ENCODE measurements around the gene CXCR4.
A peak's percentile ranks its signal among the peaks of the same experiment; 100 is the strongest.

CXCR4 gene

DNA sequence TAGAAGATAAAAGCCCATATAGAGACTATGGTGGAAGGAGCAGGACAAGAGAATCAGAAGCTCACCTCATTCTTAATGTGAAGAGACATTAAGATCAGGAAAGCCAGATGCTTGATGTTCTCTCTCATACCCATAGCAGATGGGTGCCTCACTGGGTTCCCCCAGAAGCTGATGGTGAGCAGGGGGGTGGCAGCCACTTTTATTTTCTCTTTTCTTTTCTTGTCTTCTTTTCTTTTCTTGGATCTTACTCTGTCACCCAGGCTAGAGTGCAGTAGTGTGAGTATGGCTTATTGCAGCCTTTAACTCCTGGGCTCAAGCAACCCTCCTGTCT is 14.8 kb upstream of the CXCR4 start:
- DNase-seq (ENCODE audit: extremely low spot score, insufficient read length, low read depth) = no peak
- FAIRE-seq = no peak

DNA sequence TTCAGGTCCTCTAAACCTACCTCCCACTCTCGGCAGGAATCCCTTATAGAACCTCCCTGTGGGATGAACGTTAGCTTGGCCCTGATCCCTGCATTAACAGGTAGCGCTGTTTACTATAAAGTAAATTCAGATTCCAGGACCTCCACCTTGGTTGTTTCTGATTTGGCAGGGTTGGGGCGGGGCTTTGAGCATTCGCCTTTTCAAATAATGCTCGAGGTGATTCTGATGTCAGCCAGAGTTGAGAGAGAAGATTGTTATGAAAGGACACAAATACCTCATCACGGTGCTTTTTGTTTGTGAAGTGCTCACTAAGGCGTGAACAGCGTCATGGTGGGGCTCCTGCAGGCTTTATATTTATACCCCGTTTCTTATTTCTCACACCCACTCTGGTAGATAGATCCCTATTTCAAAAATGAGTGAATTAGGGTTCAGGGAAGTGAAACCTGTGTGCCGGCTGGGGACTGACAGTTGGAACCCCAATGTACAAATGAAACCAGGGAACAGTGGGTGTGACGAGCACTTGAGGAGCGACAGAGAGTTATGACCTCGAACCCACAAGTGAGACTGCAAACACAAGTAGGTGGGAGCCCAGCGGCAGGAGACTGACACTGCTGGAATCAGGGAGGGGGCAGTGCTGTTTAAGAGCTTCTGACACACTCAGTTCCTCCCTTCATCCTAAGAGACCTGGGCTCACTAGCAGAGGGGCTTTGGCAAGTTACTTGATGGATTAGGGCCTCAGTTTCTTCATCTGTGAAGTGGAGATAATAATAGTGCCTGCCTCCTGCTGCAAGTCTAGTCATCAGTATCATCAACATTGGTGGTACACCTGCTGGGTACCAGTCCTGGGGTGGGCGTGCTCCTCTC is 14.2 kb upstream of the CXCR4 start:
- DNase-seq (ENCODE audit: extremely low spot score, insufficient read length, low read depth) (peak; percentile 71), FAIRE-seq (peak; percentile 99)

DNA sequence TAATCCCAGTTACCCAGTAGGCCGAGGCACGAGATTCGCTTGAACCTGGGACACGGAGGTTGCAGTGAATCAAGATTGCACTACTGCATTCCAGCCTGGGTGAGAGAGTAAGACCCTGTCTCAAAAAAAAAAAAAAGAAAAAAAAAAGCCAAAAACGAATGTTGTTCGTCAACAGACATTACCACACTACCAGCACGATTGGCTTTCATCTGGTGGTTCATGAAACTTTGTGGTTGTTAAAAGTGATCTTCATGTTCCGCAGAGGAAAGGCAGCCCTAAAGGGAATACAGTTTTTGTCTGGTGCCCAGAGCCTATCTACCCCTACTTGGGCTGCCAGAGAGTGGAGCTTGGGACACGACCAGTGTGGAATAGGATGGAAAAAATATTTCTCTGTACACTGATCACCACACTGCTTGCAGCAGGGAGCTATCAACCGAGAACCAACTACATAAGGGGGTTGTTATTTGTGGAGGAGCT is 13.6 kb upstream of the CXCR4 start:
- no peak for DNase-seq (ENCODE audit: extremely low spot score, insufficient read length, low read depth)
- no peak for FAIRE-seq

DNA sequence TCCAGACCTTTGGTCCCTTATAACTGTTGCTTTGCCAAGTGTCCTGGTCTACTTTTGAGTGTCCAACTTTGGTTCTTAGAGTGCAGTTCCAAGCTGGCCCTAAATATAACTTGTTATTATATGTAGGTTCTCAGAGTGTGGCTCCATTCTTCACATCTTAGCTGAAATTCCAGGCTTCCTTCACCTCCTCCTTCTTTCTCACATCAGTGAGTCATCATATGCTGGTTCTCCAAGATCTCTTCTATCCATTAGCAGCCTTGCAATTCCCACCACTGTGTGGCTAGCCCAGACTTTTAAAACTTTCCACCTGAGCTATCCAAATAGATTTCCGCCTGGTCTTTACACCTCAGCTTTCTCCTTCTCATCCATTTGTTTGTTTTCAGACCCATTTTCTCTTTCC is 12.6 kb upstream of the CXCR4 start:
- DNase-seq (ENCODE audit: extremely low spot score, insufficient read length, low read depth) (no peak), FAIRE-seq (no peak)

DNA sequence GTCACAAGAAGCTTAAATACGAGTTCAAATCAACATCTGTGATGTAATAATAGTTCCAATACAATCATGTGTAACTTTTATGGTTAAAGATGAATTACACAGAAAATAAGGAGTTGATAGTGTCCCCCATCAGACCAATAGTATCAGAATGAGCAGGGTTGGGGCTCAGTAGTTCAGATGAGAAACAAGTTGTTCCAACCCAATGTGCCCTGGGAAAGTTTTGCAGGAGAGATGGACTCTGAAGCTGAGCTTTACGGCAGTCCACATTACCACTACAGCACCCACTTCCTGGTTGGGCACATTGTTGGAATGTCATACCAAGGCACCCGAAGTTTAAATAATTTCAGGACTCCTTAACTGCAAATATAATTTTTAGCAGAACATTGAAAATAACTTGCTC is 12.1 kb upstream of the CXCR4 start:
- DNase-seq (ENCODE audit: extremely low spot score, insufficient read length, low read depth) (no peak), FAIRE-seq (no peak)

DNA sequence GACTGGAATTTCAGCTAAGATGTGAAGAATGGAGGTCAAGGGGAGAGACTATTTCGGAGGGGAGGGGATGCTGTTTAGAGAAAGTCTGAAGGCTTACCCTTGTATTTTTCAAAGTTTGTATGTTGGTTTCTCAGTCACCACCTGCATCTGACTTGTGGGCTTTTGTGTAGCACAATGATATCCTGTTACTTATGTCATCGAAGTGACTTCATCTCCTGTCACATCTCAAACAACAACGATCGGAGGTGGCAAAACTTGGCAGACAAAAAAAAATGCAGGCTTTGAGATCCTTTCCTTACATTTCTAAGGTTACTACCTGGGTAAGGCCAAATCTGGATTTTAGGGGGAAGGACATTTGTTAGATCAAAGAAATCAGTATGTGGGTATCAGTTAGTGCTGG is 11.7 kb upstream of the CXCR4 start:
- FAIRE-seq = peak; percentile 5

DNA sequence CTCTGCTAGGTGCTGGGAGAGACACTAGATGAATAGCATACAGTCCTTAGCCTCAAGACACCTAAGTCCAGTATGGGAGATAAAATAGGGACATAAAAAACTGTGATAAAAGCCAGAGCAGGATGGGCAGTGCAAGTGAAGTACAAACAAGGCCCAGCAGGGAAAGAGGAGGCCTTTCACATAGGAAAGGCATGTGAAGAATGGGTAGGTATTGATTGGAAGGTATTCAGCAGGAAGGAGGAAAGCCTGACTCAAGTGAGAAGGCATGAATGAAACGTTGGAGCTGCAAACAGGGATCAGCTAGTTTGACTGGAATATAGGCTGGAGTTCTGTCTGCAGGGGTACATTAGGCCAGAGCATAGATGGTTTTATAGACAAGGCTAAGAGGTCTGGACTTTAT is 11.0 kb upstream of the CXCR4 start:
- FAIRE-seq = no peak

More for the DNA sequence above, 11.7 kb upstream of the CXCR4 start:
- DNase-seq (ENCODE audit: extremely low spot score, insufficient read length, low read depth) = no peak

DNA sequence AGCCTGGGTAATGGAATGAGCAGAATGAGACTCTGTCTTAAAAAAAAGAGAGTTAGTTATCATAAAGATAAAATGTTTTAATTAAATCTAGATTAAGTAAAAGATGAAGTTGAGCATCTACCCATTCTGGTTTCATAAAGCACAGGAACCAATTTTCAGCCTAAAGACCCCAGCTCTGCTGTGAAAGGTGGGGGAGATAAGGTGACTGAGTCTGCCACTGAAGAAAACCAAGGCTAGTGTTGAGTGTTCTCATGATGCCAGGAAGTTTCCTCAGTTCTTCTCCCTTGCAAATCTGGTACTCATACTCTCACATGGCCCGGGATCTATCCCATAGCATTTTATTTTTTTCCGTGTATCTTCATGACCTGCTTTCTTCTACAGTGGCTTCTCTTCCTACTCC is 10.4 kb upstream of the CXCR4 start:
- DNase-seq (ENCODE audit: extremely low spot score, insufficient read length, low read depth) (no peak), FAIRE-seq (no peak)

More for the DNA sequence above, 11.0 kb upstream of the CXCR4 start:
- DNase-seq (ENCODE audit: extremely low spot score, insufficient read length, low read depth) = no peak

DNA sequence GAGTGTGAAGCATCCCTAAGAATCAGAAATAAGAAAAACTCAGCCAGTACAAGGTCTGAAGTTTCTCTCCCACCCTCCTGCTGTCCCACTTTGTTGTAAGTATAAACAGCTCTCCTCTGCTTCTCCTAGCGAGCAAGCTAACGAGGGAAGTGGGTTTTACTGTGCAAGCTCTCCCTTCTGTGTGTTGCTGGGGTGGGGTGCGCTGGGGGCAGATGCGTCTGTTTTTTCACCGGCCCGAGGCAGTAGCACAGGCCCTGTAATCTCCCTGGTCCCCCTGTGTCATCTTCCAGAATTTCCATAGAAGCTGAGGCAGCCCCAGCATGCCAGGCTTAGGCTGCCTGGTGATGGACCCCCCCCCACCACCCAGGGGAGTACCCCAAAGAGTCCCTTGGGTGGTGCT is 9.4 kb upstream of the CXCR4 start:
- FAIRE-seq = no peak
- DNase-seq (ENCODE audit: extremely low spot score, insufficient read length, low read depth) = no peak

DNA sequence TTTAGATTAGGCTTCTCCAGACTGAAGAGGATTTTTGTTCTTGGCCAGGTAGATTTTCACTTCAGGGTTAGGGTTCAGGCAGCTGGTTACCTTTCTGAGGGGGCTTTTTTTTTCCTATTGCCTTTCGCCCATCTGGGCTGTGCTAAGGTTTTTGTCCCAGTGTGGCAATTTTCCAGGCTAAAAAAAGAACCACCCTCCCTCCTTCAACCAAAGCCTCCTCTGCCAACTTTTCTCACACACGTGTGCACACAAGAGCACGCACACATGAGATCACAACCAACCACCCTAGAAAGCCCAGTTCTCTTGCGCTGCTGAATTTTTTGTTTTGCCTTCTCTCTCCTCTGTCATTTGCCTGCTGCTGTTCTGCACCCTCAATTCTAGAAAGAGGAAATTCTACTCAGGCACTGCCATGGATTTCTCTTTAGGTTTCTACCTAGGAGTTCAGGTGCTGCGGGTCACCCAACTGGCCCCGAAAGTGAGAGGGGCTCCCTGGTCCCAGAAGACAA is 8.5 kb upstream of the CXCR4 start:
- DNase-seq (ENCODE audit: extremely low spot score, insufficient read length, low read depth) = no peak
- FAIRE-seq = no peak

DNA sequence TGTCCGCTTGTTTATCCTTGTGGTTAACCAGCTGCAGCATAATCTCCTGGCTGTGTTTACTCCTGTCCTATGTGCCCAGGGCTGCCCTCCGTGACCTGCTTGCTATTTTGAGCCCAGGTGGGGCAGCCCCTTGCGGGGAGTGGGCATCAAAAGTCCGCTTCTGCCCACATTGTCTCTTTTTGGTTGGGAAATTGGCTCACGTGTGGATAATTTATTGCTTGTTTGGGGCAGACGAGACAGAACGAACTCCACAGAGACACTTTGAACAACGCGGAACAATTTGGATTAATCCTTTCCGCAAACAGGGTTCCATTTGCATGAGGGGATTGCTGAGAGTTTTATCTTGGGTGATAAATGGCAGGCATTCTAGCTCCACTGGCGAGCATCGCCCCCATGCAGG is 8.1 kb upstream of the CXCR4 start:
- no peak for DNase-seq (ENCODE audit: extremely low spot score, insufficient read length, low read depth)
- no peak for FAIRE-seq

DNA sequence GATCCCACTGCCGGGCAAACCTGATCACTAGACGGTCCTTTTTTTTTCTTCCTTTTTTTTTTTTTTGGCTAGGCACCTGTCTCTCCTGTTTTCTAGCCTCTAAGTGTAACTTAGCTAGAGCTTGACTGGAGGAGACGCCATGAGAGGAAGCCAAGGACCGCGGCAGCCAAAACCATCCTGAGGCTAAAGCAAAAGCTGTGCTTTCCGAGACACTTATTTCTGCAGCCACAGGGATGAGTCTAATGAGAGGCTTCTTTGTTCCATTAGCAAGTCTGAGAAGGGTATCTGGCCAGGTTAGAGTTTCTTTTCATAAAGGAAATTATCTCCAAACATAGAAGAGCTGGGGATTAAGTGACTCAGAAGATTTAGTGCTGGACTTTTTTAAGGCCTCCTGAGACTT is 7.3 kb upstream of the CXCR4 start:
- DNase-seq (ENCODE audit: extremely low spot score, insufficient read length, low read depth) (no peak), FAIRE-seq (no peak)

DNA sequence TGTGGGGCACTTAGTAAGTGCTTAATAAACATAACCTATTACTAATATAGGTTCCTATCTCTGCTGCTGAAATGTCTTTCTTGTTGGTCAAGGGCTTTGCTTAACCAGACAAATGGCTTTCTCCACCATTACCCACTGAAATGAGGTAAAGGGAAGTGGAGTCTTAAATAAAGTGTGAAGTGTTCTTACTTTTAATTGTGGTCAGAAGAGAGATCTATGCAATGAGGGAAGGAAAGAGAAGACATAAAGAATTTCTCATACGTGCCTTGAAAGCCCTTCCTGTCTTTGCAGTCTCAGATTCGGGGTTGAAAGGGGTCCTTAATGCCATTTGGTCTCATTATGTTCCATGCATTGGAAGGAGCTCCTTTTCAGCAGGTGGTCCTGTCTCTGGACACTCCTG is 6.9 kb upstream of the CXCR4 start:
- DNase-seq (ENCODE audit: extremely low spot score, insufficient read length, low read depth) (no peak), FAIRE-seq (no peak)

DNA sequence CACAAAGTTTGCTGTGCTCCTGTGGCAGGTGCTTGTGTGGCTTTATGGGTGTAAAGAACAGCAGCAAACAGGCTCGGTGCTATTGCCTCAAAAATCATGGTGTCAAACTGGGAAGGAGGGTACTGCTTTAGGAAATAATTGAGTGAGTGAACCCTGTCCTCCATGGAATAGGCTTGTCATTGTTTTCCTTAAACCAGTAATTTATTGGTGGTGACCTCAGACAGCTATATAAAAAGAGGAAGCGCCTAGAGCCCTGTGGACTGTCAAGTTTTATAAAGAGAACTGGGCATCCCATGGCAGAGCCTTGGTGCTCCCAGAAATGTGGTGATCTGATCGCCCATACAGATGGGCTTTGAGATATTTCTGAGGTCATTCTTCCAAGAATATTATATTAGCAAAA is 4.7 kb upstream of the CXCR4 start:
- DNase-seq (ENCODE audit: extremely low spot score, insufficient read length, low read depth) (no peak), FAIRE-seq (no peak)

DNA sequence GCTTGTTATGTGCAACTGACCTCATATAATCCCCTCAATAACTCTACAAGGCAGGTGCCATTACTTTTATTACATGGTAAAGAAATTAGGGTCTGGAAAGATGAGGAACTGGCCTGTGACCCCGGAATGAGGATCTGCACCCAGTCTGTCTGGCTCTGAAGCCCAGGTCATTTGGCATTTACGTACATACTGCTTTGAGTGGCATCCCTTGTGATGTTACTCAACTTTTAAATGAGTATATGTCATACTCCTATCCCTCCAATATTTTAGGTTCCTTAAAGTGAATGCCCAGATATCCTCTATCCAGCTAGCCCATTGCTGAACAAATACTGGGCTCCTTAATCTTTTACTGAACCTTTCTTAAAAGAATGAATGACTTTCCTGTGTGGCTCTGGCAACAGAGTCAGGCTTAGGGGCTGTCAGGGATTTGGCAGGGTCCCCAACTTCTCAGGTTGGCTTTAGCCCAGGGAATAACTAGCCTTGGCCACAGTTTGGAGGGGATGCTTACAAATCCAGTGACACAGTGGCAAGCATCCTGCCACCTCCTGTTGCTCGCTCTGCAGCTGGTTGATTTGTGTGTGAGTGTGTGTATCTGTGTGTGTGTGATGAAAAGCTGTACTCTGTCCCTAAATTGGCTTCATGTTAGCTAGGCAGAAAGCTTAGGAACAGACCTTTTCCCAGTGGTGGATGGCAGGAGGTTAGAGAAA is 3.4 kb upstream of the CXCR4 start:
- FAIRE-seq (no peak), DNase-seq (ENCODE audit: extremely low spot score, insufficient read length, low read depth) (no peak)

DNA sequence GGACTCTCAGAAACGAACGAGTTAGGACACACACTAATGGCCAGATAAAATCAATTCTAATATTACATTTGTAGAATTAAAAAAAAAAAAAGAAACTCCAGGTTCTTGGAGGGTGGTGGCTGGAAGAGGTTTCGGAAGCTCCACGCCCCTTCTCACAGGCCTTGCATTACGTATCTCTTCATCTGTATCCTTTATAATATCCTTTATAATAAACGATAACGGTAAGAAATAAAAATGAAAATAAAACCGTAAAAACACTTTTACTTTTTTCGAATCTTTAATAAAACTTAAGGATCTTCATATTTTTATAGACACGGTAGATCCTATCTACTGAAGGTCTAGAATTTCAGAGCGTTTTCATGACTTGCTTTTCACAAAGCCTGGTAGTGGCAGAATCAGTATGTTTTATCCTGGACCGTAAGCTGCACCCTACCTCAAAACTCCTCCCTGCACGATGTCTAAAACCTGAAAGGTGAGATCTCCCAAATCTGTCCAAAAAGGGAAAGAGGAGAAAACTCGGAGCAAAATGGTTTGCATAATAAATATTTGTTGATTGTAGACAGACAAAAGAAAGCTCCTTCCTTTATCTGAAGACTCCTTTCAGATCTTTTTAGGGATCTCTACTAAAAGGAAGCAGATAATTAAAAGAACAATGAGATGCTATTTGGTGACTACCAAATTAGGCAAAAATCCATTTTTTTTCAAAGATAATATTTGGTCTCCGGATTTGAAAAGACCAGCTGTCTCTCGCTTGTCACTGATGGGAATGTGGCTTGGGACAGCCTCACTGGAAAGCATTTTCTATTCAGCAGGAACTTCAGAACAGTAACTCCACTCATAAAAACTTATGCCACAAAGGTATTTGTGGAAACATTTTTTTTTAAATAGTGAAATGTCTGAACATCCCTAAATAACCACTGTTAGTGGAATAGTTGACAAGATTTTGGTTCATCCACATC is 2.0 kb upstream of the CXCR4 start:
- DNase-seq (ENCODE audit: extremely low spot score, insufficient read length, low read depth) = no peak
- FAIRE-seq = no peak

DNA sequence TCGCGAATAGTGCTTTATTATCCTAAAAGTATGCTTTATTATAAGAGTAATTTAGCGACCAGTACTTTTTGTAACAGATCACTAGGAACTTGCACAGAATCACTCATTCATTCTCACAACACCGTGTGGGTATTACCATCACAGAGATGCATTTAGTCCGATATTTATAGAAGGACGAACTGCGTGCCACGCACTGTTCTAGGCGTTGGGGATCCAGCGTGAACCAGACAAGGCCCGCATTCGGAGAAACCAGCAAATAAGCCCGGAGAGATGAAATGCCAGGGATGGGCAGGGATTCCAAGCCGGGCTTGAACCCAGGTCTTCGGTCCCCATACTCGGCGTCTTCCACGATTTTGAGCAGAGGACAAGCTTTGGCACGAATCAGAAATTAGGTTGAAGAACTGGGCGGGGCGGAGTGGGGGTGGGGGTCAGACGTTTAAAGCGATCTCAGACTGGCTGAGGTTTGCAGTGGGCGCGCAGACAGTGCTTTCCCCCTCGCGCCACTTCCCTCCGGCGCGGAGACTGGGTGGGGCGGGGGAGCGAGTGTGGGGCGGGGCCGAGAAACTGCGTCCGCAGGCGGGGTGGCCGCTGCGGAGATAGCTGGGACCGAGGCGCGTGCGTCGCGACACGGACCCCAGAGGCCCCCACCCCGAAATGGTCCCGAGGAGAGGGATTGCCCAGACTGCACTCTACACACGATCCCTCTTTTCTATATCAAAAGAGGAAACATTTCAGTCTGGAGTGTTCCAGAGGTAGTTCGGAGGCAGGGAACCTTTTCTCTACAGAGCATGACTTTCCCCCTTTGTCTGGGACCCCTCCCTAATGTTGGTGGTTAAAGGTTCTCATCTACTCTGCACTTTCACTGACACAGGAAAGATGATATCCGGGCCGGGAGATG is 1.1 kb upstream of the CXCR4 start:
- no peak for DNase-seq (ENCODE audit: extremely low spot score, insufficient read length, low read depth)
- FAIRE-seq = no peak

DNA sequence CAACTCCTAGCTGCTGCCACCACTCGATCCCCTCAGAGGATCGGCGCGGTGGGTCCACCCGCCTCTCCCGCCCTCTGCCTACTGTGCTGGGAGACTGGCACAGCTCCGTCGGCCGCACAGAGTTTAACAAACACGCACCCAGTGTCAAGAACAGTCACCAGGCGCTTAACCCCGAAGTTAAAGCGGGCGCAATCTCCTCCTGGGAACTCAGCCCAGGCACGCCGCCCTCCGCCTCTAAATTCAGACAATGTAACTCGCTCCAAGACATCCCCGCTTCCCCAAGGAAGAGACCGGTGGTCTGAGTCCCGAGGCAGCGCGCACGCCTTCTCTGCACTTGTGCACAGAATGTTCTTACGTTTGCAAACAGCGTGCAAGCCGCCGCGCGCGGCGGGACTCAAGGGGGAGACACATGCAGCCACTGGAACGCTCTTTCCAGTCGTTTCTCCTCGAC is 533 bp downstream of the CXCR4 start:
- peak; percentile 52 for FAIRE-seq

DNA sequence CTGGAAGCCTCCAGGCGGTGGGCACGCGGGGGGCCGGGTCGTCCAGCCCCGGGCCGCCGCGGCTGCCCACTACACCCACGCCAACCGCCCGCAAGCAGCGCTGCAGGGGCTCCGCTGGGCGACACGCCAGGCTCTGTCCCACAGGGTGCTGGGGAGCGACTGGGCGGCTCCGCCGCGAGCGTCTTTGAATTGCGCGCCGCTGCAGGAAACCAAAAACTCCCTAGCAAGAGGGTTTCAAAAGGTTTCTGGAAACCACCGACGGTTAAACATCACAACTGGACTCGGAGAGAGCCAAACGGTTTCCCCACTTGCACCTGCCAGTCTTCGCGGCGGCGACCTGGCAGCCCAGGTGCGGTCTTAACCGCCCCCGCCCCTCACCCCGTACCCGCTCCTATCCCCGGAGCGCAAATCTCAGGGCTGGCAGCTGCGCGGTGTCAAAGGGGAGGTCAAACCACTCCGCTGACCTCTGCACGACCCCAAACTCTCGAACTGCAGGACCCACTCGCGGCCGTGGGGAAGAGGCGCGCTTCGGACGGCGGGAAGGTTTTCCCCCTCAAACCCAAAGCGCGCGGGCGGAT is 1.0 kb downstream of the CXCR4 start:
- peak; percentile 86 for FAIRE-seq
- peak; percentile 49 for DNase-seq (ENCODE audit: extremely low spot score, insufficient read length, low read depth)

More for the DNA sequence above, 533 bp downstream of the CXCR4 start:
- no peak for DNase-seq (ENCODE audit: extremely low spot score, insufficient read length, low read depth)
